Mucosa of descending colon (tissue), 3 donors: ENCODE measurements around the gene PET117. TPM values are rescaled to one million over a fixed set of nuclear protein-coding genes. Genes with fewer than 3 reads are reported as not detected.
"Not testable (repeated sequence)": the region's sequence is repeated elsewhere in the genome, so short reads cannot be mapped to it uniquely, and the experiment has no call there.

Source experiments
- ATAC-seq: fragments of 200-7000 bp; cut with Tn5 transposase; one replicate; pipeline ENCODE4 v1.9.1; 2020; ENCODE audit warnings: mild to moderate bottlenecking, moderate library complexity
- DNase-seq, 3 donors: peaks; one replicate each; pipeline ENCODE4 v3.0.0-alpha.2; 2020
- H3K36me3 ChIP-seq: fragments of 200-600 bp; one replicate; pipeline ENCODE4 v1.8.0; 2021; ENCODE audit warnings: low read depth, mild to moderate bottlenecking
- H3K4me1 ChIP-seq: fragments of 200-600 bp; one replicate; pipeline ENCODE4 v1.8.0; 2021; ENCODE audit warnings: low read depth, mild to moderate bottlenecking
- H3K4me3 ChIP-seq: fragments of 200-600 bp; one replicate; pipeline ENCODE4 v1.8.0; 2021; ENCODE audit warnings: mild to moderate bottlenecking
- H3K9me3 ChIP-seq: fragments of 200-600 bp; one replicate; pipeline ENCODE4 v1.8.0; 2021; ENCODE audit warnings: mild to moderate bottlenecking
- intact Hi-C, 2 donors: fragments of 100-400 bp; cut with DNase I in 1 of 2; cut with micrococcal nuclease in 1 of 2; formaldehyde crosslinking; loops; one replicate each; pipeline versions ENCODE4 v1.11.0 to v1.11.1; 2022; cut with DNase I, micrococcal nuclease
- long read RNA-seq, 2 donors: library from polyadenylated mRNA; unstranded; transcript quantifications; one replicate each; pipeline ENCODE4 v2.0.0, GENCODE V29; 2019 to 2021
- total RNA-seq, 3 donors: library from RNA; stranded (reverse); fragmentation: NEBNext Ultra II Directional in 2 of 3; extraction: Animal tissue kit (Norgen Biotek cat#: 25700) in 2 of 3; gene quantifications; one replicate each; pipeline versions ENCODE4 v1.2.1 to v1.2.4, GENCODE V29; 2021 to 2023
- TF ChIP-seq, protein P1 (sequence below): fragments of 200-600 bp; IDR thresholded peaks from one replicate; pipeline ENCODE4 v1.8.0; 2022; ENCODE audit warnings: antibody characterized with exemption, mild to moderate bottlenecking
- donor health status: DM: no; HTN: no; CAD: no; lungs with moderate emphysema.
- donor health status: DM: no; HTN: no; CAD: no.
- donor health status: DM: no; HTN: yes; CAD: no.

PET117 gene
- total RNA-seq: 10 to 100 TPM; 13.6 to 25.6 (median 14.7) TPM
- long read RNA-seq, donor 1, transcript PET117-201 (2 exons, 1,141 nt): major isoform, 13 of 13 reads
- long read RNA-seq, donor 1, partial matches to known transcripts: 0 of 13 reads
- long read RNA-seq, donor 1, other reads (novel, unspliced or antisense): 0 of 13 reads
- long read RNA-seq, donor 2, transcript PET117-201 (2 exons, 1,141 nt): major isoform, 7 of 8 reads
- long read RNA-seq, donor 2, partial matches to known transcripts: 0 of 8 reads
- long read RNA-seq, donor 2, other reads (novel, unspliced or antisense): 1 of 8 reads

DNA sequence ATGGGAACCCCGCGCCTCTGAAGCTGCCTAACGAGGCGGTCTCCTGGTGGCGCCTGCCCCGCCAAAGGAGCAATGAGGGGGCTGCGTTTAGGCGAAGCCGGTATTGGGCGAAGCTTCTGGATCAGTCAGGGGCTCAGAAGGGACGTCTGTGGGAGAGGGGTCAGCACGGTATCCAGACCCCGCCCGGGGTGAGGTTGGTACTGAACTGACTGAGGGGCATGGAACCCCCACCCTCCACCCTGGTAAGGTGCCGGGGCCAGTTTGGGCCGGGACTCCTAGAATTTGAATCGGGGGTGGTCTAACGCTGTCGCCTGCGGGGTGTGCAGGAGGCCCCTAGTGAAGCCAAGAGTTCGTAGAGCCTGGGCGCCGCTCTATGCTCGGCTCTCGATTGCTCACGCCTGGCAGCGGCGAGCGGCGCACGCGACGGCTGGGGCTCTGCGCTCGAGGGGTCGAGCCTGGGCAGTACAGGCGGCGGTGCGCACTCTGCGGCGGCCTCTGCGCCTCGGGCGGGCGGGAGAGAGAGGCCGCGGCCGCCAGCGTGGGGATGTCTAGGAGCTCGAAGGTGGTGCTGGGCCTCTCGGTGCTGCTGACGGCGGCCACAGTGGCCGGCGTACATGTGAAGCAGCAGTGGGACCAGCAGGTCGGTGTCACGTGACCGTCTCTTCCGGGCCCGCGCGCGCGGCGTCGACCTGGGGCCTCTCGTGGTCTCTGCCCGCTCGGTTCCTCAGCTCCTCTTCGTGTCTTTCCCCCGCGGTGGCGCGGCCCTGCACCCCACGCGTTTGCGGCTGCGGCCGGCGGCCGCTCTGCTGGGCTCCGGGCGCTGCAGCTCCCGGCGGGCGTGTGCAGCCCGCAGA is at the start of gene PET117, which contains the start of gene KAT14:
TSS of gene PET117 (plus strand) at position 452 of the 854 bp plus-strand sequence. CDS start at position 545, 93 bp downstream.
TSS of gene KAT14 (plus strand) at position 452 of the 854 bp plus-strand sequence. CDS start 4,798 bp downstream, outside the sequence.
- Histone ChIP-seq H3K9me3 (no peaks in the 10 kb centered on the region), H3K4me3 (peak within 1 kb of the TSS; percentile 60), H3K36me3 (no peaks in the 10 kb centered on the region), H3K4me1 (peaks cover 6% of the 10 kb centered on the region)
- DNase-seq (peak; percentile 93 to 96 (median 93)), ATAC-seq (peak; percentile 98)
- intact Hi-C loops: no loop called here
- TF ChIP-seq, protein P1, sequence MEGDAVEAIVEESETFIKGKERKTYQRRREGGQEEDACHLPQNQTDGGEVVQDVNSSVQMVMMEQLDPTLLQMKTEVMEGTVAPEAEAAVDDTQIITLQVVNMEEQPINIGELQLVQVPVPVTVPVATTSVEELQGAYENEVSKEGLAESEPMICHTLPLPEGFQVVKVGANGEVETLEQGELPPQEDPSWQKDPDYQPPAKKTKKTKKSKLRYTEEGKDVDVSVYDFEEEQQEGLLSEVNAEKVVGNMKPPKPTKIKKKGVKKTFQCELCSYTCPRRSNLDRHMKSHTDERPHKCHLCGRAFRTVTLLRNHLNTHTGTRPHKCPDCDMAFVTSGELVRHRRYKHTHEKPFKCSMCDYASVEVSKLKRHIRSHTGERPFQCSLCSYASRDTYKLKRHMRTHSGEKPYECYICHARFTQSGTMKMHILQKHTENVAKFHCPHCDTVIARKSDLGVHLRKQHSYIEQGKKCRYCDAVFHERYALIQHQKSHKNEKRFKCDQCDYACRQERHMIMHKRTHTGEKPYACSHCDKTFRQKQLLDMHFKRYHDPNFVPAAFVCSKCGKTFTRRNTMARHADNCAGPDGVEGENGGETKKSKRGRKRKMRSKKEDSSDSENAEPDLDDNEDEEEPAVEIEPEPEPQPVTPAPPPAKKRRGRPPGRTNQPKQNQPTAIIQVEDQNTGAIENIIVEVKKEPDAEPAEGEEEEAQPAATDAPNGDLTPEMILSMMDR: no peak

DNA sequence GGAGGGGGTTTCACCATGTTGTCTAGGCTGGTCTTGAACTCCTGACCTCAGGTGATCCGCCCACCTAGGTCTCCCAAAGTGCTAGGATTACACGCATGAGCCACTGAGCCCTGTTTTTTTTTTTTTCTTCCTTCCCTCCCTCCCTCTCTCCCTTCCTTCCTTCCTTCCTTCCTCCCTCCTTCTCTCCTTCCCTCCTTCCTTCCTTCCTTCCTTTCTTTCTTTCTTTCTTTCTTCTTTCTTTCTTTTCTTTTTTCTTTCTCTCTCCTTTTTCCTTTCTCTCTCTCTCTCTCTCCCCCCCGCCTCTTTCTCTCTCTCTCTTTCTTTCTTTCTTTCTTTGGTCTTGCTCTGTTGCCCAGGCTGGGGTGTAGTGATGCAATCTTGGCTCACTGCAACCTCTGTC is 49.4 kb upstream of the PET117 start:
- H3K9me3 ChIP-seq, ATAC-seq, H3K4me3 ChIP-seq, intact Hi-C loops, DNase-seq, H3K36me3 ChIP-seq, H3K4me1 ChIP-seq: not testable (repeated sequence)

- DNase-seq, H3K9me3 ChIP-seq, H3K4me1 ChIP-seq, ATAC-seq, H3K36me3 ChIP-seq, H3K4me3 ChIP-seq, intact Hi-C loops: not testable (repeated sequence)
Observed at GRCh38 chr20:18088841-18089240, 48.8 kb upstream of the PET117 start.

DNA sequence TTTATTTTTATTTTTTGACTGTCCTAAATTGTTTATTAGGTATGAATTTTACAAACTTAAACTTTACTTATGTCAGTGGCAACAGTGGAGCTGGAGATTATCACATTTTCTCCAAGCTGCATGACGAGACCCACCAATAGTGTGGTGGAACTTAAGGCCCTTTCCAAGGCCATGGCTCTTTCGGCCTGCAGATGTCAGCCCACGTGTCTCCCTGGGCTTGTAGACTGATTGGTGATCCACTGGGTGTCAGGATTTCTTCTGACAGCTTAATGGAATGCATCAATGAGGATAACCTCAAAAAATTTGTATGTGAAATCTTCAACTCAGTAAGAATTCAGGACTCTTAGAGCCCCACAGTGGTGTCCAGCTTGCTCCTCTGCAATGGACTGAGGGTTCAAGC is 47.6 kb upstream of the PET117 start:
- H3K4me3 ChIP-seq: no peak overlapping the region
- peaks cover 3% of the 10 kb centered on the region for H3K4me1 ChIP-seq
- no peak for ATAC-seq
- TF ChIP-seq, protein P1: no peak
- no peaks in the 10 kb centered on the region for H3K36me3 ChIP-seq
- no peaks in the 10 kb centered on the region for H3K9me3 ChIP-seq
- DNase-seq: no peak
- intact Hi-C loops: no loop called here

- Histone ChIP-seq H3K4me1 (peaks cover 3% of the 10 kb centered on the region), H3K9me3 (no peaks in the 10 kb centered on the region), H3K4me3 (no peak overlapping the region), H3K36me3 (no peaks in the 10 kb centered on the region)
- TF ChIP-seq, protein P1: no peak
- no peak for DNase-seq
- intact Hi-C loops: no loop called here
- no peak for ATAC-seq
Observed at GRCh38 chr20:18090477-18090876, 47.2 kb upstream of the PET117 start.

DNA sequence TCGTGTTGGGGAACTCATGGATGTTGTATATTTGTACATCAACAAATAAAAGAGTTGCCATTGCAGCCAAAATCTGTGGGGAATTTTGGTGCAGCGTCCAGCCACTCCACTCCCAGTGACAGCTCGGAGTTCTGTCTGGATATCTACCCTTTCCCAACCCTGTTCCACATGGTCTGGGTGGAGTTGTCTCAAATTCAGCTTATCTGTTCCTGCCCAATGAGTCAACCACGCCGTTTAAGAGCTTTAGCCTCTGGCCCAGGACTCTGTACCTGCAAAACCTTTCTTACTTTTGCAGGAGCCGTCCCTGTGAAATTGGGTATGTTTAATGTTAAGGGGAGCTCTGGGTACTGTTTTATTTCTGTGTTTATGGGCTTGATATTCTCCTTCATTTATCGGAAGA is 46.0 kb upstream of the PET117 start:
- peak; percentile 92 for ATAC-seq

More for the DNA sequence above, 46.0 kb upstream of the PET117 start:
- no peaks in the 10 kb centered on the region for H3K9me3 ChIP-seq
- H3K4me1 ChIP-seq: peaks cover 3% of the 10 kb centered on the region
- TF ChIP-seq, protein P1: no peak
- no peak overlapping the region for H3K4me3 ChIP-seq
- intact Hi-C loops: no loop called here
- DNase-seq: no peak
- H3K36me3 ChIP-seq: no peaks in the 10 kb centered on the region
